OCI-LY7 (cell line): ENCODE measurements around the gene ATP2C1. TPM values are rescaled to one million over a fixed set of nuclear protein-coding genes. Genes with fewer than 3 reads are reported as not detected.
A peak's percentile ranks its signal among the peaks of the same experiment; 100 is the strongest.

Source experiments
- BruUV-seq: library from RNA; stranded (reverse); fragments of 400-500 nt; replicated peaks from 2 replicates; lab custom pipeline; 2021; lab: Mats Ljungman, UMichigan
- CTCF ChIA-PET: fragments of 300-600 bp; sonication (Branson Sonifier 250); formaldehyde crosslinking; loops from one replicate; lab custom pipeline; 2022; ENCODE audit warnings: antibody characterized with exemption; ENCODE audit not compliant: unreplicated experiment; lab: Charles Lee
- POLR2A ChIA-PET: fragments of 300-600 bp; sonication (Branson Sonifier 250); formaldehyde crosslinking; loops from one replicate; lab custom pipeline; 2022; ENCODE audit warnings: antibody characterized with exemption; lab: Charles Lee
- DNase-seq: peaks from one replicate; pipeline ENCODE4 v3.0.0-alpha.2; 2015; ENCODE audit warnings: low spot score
- H2AFZ ChIP-seq: fragments of 200-600 bp; sonication (generic), shearing (Covaris generic); 2 replicates; pipeline ENCODE4 v1.6.1; 2014; ENCODE audit warnings: mild to moderate bottlenecking, antibody characterized with exemption, low read length, moderate library complexity
- H3K27ac ChIP-seq: fragments of 200-600 bp; sonication (generic); 2 replicates; pipeline ENCODE4 v1.5.1; 2014; ENCODE audit warnings: mixed run types, low read depth, mild to moderate bottlenecking, moderate library complexity, low read length, inconsistent platforms; ENCODE audit not compliant: poor library complexity, severe bottlenecking
- H3K36me3 ChIP-seq: fragments of 200-600 bp; sonication (generic); 2 replicates; pipeline ENCODE4 v1.6.1; 2014; ENCODE audit warnings: mild to moderate bottlenecking, antibody characterized with exemption, low read length, moderate library complexity, mixed read lengths; ENCODE audit not compliant: insufficient read depth
- H3K4me1 ChIP-seq: fragments of 200-600 bp; sonication (generic); 2 replicates; pipeline ENCODE4 v1.5.1; 2014; ENCODE audit warnings: mild to moderate bottlenecking, low read length; ENCODE audit not compliant: insufficient read depth, poor library complexity, severe bottlenecking
- H3K4me2 ChIP-seq: fragments of 200-600 bp; sonication (generic); 2 replicates; pipeline ENCODE4 v1.6.1; 2014; ENCODE audit warnings: mild to moderate bottlenecking, low read length
- H3K4me3 ChIP-seq: fragments of 200-600 bp; sonication (generic); 2 replicates; pipeline ENCODE4 v1.5.1; 2014; ENCODE audit warnings: mild to moderate bottlenecking, low read depth, low read length; ENCODE audit not compliant: poor library complexity, severe bottlenecking
- H3K79me2 ChIP-seq: fragments of 200-600 bp; sonication (generic); 2 replicates; pipeline ENCODE4 v1.6.1; 2016; ENCODE audit warnings: low read depth, mild to moderate bottlenecking, low read length, moderate library complexity, mixed read lengths; ENCODE audit not compliant: insufficient read depth
- H3K9me2 ChIP-seq: fragments of 200-600 bp; sonication (generic); 2 replicates; pipeline ENCODE4 v1.6.1; 2016; ENCODE audit warnings: mild to moderate bottlenecking, low read length, mixed read lengths; ENCODE audit not compliant: insufficient read depth
- H3K9me3 ChIP-seq: fragments of 200-600 bp; sonication (generic); 2 replicates; pipeline ENCODE4 v1.6.1; 2014; ENCODE audit warnings: mild to moderate bottlenecking, mixed run types, low read length, mixed read lengths
- H4K20me1 ChIP-seq: fragments of 200-600 bp; sonication (generic); 2 replicates; pipeline ENCODE4 v1.6.1; 2014; ENCODE audit warnings: mild to moderate bottlenecking, antibody characterized with exemption, low read length, moderate library complexity, mixed read lengths; ENCODE audit not compliant: insufficient read depth
- EZH2phosphoT487 ChIP-seq: fragments of 200-600 bp; sonication (generic); IDR thresholded peaks from 2 replicates; pipeline ENCODE4 v1.6.1; 2018; ENCODE audit warnings: low read depth, borderline replicate concordance, mild to moderate bottlenecking, mixed run types, antibody characterized with exemption, low read length, moderate library complexity, mixed read lengths
- intact Hi-C: fragments of 100-400 bp; cut with micrococcal nuclease; formaldehyde crosslinking; loops from one replicate; pipeline ENCODE4 v1.10.0; 2022; ENCODE audit not compliant: unreplicated experiment
- total RNA-seq, 2 experiments: library from RNA; depleted of rRNA in 1 of 2; stranded (reverse); fragments of >200 nt in 1 of 2; shearing (Covaris generic) in 1 of 2; gene quantifications; 2 replicates each; pipeline ENCODE4 v1.2.3, GENCODE V29; 2014 to 2022
- TF ChIP-seq, protein P1 (sequence below): fragments of 200-600 bp; sonication (generic); conservative IDR thresholded peaks from 2 replicates; pipeline ENCODE4 v1.5.1; 2014; ENCODE audit warnings: mild to moderate bottlenecking, antibody characterized with exemption, low read length, moderate library complexity, mixed read lengths

ATP2C1 gene
- total RNA-seq, 2 experiments from 2014 or later: 31.1 to 56.8 TPM

DNA sequence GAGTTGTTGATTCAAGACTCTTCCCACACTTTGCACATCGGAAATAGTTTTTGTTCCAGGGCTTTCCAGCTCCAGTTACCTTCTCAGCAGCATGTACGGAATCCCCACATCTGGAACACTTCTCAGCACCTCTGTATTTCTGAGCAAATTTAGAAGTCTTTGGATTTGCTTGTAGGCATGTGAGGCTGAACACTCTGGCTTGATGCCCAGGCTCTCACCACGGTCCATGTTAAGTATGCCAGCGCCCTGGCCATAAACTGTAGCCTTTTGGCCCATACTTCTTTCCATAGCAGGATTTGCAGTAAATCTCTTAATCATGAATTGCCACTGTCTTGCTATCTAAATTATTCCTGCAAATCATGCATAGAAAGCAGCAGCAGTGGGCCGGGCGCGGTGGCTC, 24.4 kb downstream of the ATP2C1 start:
- intact Hi-C loops: no loop called here
- ChIA-PET POLR2A (interaction anchor here (0.6 to 2.2 kb wide), 4 partner anchors 11 to 807 kb away, joined by 3 to 9 read pairs (median 3); no protein-coding TSS in a partner anchor), CTCF (no interaction called here)
- Histone ChIP-seq H3K4me2 (peak overlapping the region; percentile 68; the same call in 1 of the 2 replicates), H3K79me2 (peaks cover 98% of the 10 kb centered on the region), H3K4me3 (no peak overlapping the region), H3K9me3 (peaks cover 27% of the 10 kb centered on the region), H3K9me2 (no peaks in the 10 kb centered on the region), H4K20me1 (no peaks in the 10 kb centered on the region), H2AFZ (no peak overlapping the region), H3K27ac (no peak overlapping the region), H3K36me3 (peaks cover 33% of the 10 kb centered on the region), H3K4me1 (peaks cover 34% of the 10 kb centered on the region)
- BruUV-seq: no TSS peak
- no peak for TF ChIP-seq EZH2phosphoT487
- TF ChIP-seq, protein P1, sequence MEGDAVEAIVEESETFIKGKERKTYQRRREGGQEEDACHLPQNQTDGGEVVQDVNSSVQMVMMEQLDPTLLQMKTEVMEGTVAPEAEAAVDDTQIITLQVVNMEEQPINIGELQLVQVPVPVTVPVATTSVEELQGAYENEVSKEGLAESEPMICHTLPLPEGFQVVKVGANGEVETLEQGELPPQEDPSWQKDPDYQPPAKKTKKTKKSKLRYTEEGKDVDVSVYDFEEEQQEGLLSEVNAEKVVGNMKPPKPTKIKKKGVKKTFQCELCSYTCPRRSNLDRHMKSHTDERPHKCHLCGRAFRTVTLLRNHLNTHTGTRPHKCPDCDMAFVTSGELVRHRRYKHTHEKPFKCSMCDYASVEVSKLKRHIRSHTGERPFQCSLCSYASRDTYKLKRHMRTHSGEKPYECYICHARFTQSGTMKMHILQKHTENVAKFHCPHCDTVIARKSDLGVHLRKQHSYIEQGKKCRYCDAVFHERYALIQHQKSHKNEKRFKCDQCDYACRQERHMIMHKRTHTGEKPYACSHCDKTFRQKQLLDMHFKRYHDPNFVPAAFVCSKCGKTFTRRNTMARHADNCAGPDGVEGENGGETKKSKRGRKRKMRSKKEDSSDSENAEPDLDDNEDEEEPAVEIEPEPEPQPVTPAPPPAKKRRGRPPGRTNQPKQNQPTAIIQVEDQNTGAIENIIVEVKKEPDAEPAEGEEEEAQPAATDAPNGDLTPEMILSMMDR: no peak
- DNase-seq: no peak

DNA sequence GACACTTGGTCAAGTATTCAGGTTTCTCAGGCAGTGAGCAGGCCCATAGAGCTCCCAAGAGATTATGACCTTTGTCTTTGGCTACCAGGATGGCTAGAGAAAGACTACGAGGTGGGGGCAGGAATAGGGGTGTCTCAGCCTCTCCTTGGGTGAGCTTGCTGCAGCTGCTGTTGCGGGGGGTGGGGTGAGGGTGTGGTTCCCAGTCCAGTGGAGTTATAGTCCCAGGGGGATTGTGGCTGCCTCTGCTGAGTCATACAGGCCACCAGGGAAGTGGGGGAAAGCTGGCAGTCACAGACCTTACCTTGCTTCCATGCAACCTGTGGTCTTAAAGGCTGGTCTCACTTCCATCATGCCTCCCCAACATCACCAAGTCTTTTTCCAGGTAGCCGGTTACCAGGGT, 31.7 kb downstream of the ATP2C1 start:
- Histone ChIP-seq H3K9me2 (no peaks in the 10 kb centered on the region), H2AFZ (no peak overlapping the region), H3K4me1 (peaks cover 29% of the 10 kb centered on the region), H4K20me1 (0 out of 2 replicates have a peak, but pooled peaks cover 4% of the 10 kb centered on the region), H3K4me3 (peak overlapping the region; percentile 17), H3K9me3 (peaks cover 22% of the 10 kb centered on the region), H3K27ac (no peak overlapping the region), H3K4me2 (peak overlapping the region; percentile 59), H3K79me2 (peaks cover 95% of the 10 kb centered on the region; the same call in 1 of the 2 replicates), H3K36me3 (peaks cover 26% of the 10 kb centered on the region)
- POLR2A ChIA-PET: interaction anchor here (0.6 to 1.3 kb wide), 2 partner anchors 9 to 11 kb away, joined by 4 read pairs; no protein-coding TSS in a partner anchor
- CTCF ChIA-PET: interaction anchor here (0.6 kb wide), 1 partner anchor 35 kb away, joined by 3 read pairs; no protein-coding TSS in a partner anchor
- peak; percentile 46 for DNase-seq
- intact Hi-C loops: no loop called here
- TF ChIP-seq, protein P1: no peak
- BruUV-seq: no TSS peak

DNA sequence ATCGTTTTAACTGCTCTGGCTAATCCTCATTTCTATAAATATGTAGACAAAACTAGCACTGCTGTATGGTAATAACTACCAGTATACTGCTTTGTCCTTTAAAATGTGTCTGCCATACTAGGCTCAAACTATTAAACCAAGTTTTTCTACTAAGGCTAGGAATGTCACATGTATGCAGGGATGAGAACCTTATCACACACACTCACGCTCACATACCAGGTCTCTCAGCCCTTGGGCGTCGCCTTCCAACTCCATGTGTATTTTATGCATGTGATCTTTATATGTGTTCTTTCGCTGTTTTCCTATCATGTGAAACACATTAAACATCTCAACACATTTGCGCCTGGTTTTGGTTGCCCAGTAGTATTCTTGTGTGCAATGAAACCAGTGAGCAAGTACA, 32.6 kb downstream of the ATP2C1 start:
- BruUV-seq: no TSS peak
- H3K27ac ChIP-seq: no peak overlapping the region
- 0 out of 2 replicates have a peak, but pooled peaks cover 4% of the 10 kb centered on the region for H4K20me1 ChIP-seq
- peaks cover 19% of the 10 kb centered on the region; the same call in 1 of the 2 replicates for H3K9me3 ChIP-seq
- H3K79me2 ChIP-seq: peaks cover 91% of the 10 kb centered on the region; the same call in 1 of the 2 replicates
- no peak for DNase-seq
- POLR2A ChIA-PET: interaction anchor here (0.6 to 1.6 kb wide), 2 partner anchors 9 to 521 kb away, joined by 3 to 9 read pairs; no protein-coding TSS in a partner anchor
- CTCF ChIA-PET: no interaction called here
- intact Hi-C loops: no loop called here
- H2AFZ ChIP-seq: no peak overlapping the region
- H3K4me1 ChIP-seq: peaks cover 29% of the 10 kb centered on the region
- no peak overlapping the region for H3K4me2 ChIP-seq
- H3K9me2 ChIP-seq: no peaks in the 10 kb centered on the region
- TF ChIP-seq EZH2phosphoT487: no peak
- H3K4me3 ChIP-seq: no peak overlapping the region
- peaks cover 28% of the 10 kb centered on the region for H3K36me3 ChIP-seq
